ENCODE measurements around the gene FAM120A.

Gene FAM120A

DNA sequence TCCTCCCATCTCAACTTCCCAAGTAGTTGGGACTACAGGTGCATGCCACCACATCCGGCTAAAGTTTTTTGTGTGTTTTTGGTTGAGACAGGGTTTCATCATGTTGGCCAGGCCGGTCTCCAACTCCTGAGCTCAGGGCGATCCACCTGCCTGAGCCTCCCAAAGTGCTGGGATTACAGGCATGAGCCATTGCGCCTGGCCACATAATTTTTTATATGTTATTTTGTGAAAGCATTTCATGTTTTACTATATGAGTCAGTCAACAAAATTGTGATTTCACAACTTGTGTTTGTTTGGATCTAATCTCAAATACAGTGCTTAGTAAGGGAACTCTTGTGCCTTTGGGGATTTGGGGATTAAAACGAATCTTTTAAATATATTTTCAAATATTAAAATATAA lies 21.9 kb downstream of the FAM120A start:
- DNase-seq (ENCODE audit: low read depth, low spot score): no peak

DNA sequence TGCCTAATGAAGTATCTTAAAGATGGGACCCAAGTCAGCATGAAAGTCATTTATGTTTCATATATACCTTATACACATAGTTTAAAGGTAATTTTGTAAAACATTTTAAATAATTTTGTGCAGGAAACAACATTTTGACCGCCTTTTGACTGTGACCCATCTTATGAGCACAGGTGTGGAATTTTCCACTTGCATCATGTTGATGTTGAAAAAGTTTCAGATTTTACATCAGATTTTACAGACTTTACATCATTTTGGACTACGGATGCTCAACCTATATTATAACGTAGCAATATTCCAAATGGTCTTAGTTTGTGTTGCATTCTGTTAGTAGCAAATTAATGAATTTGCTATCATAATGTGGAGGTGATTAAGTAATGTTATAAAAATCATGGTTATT lies 23.6 kb downstream of the FAM120A start:
- no peak for DNase-seq (ENCODE audit: low read depth, low spot score)

DNA sequence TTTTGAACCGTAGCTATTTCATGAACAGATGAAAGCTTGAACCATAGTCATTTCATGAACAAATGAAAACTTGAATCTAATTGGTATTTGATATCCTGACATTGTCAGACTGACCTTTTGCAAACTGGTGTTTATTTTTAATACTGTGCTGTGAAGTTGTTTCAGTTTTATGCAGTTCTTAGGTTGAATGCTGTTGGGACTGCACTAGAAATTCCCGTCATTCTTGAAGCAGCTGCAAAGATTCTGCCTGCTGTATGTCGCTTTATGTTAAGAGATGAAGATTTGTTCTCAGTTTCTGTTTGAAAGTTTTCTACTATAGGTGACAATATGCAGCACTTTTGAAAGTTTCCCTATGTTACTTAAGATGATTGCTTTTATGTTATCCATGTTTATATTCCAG lies 24.4 kb downstream of the FAM120A start:
- no peak for DNase-seq (ENCODE audit: low read depth, low spot score)

DNA sequence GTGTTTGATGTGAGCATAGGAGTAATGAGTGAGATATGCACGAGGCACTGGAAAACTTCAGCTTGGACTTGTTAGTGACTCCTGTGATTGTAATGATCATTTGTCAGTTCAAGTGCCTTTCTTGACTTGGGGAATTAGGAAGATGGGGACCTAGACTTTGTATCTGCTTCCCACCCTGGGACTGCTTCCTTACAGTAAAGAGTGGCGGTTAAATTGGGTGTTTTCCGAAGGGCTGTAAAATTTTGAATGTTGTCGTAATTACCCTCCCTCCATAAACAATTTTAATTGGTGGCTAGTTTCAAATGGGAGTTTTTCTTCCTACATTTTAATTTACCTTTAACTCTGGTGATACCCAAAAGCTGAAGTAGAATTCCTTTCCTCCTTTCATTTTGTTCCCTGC lies 25.4 kb downstream of the FAM120A start:
- no peak for DNase-seq (ENCODE audit: low read depth, low spot score)

DNA sequence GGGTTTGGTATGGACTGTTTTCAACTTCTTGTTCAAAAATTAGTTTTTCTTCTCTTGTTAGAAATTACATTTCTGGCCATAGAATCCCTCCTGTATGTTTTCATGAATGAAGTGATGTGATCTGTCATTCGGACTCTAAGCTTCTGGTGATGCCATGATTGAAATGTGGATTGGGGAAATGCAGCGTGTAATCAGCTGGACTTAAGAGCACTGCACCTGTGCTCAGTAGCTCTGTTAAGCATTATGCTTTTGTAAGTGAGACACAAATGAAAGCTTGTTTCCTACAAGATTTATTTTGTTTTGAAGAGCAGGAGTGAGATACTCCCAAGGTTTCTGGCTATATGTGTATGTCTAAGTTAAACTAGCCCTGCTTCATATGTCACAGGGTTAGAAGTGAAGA lies 25.9 kb downstream of the FAM120A start:
- no peak for DNase-seq (ENCODE audit: low read depth, low spot score)

DNA sequence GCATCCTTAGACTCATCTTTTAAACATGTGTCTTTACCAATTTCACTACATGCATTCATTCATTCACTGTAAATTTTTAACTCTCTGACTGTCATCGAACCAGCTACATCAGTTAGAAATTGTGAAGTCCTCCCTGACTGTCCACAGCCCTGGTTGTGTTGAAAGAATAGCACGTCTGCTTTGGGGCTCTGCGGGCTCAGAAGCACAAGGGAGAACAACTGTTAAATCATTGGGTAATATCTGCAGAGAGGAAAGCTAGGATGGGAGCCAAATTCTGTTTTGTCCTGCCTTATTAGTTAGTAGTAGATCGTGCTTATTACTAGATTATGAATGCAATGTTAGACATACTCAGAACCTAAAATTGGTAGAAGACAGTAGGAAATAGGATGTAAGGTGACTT lies 28.2 kb downstream of the FAM120A start:
- no peak for DNase-seq (ENCODE audit: low read depth, low spot score)

DNA sequence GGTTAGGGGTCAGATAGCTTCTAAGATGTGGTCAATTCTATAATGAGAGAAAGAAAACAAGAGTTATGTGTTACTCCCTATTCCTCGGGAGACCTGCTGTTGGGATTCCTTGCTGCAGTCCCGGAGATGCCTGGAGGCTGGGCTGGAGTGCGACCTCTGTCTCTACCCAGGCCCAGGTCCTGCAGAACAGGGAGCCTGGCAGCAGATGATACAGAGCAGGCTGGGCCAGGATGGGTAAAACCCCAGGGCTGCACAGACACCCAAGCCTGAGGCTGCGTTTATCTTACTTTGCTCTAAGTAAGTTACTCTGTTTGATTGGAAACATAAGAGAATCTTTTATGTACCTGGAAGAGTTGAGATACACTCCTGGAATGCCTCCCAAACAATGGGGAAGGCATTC lies 28.8 kb downstream of the FAM120A start:
- DNase-seq (ENCODE audit: low read depth, low spot score): no peak

DNA sequence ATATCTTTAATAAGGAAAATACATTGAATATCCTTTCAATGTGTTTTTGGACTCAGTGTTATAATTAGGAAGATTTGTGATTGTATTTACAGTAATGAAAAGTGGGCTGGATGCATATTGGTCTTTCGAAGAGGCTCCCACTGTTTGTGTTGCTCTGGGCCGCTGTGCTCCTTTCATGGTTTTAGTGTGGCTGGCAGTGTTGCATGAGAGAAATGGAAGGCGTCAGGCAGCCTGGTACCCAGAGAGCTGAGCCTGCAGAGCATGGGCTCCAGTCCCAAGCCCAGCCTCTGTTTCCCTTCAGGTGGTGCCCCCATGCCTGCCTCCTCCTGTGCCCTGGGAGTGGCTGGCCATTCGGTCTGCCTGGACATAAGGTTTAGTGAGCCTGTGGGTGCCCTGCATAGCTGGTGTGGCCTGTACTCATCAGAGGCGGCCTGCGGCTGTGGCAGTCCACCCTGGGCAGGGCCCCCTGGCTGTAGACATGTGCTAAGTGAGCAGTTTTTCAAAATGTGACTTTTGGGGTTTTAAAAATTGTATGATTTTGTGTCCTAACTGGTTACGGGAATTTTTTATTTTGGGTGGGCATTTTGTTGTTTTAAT lies 29.3 kb downstream of the FAM120A start:
- no peak for DNase-seq (ENCODE audit: low read depth, low spot score)

DNA sequence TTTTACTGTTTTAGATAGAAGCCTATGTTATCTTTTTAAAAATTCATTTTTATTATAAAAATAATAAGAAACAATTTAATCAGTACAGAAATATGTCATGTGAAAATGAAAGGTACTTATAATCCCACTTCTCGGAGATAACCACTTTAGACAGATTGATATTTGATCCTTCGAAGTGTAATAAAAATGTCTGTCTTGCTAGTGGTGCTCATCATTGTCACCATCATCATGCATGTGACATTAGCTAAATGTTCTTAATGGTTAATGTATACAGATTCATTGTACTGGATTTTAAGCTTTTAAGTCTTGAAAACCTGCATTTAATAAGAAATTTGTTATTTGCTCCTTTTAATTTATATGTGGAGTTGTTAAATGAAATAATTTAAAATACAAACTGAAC lies 32.0 kb downstream of the FAM120A start:
- no peak for DNase-seq (ENCODE audit: low read depth, low spot score)

DNA sequence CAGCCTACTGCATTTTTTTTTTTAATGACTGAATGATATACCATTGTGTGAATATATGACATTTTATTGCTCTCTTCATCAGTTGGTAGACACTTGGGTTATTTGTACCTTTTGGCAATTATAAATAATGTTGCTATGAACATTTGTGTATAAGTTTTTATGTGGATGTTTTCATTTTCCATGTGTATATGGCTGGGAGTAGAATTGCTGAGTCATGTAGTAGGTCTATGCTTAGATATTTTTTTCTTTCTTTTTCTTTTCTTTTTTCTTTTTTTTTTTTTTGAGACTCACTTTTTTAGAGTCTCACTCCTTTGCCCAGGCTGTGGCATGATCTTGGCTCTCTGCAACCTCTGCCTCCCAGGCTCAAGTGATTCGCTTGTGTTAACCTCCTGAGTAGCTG lies 34.8 kb downstream of the FAM120A start:
- no peak for DNase-seq (ENCODE audit: low read depth, low spot score)

DNA sequence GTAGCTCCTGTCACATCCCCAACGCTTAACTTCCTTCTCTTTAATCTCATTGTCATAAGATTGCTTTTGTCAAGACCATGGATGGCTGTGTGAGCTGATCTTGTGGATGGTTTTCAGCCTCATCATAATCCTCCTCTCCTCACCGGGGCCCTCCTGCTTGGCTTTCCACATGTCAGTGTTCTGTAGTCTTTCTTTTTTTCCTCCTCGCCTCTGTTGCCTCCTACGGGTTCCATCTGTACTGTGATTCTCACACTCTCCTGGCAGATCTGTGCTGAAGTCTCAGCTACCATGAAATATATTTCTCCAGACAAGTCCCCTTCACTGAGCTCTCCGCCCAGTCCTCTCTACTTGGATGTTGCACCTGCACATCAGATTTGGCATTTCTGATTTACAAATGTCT lies 36.8 kb downstream of the FAM120A start:
- no peak for DNase-seq (ENCODE audit: low read depth, low spot score)

DNA sequence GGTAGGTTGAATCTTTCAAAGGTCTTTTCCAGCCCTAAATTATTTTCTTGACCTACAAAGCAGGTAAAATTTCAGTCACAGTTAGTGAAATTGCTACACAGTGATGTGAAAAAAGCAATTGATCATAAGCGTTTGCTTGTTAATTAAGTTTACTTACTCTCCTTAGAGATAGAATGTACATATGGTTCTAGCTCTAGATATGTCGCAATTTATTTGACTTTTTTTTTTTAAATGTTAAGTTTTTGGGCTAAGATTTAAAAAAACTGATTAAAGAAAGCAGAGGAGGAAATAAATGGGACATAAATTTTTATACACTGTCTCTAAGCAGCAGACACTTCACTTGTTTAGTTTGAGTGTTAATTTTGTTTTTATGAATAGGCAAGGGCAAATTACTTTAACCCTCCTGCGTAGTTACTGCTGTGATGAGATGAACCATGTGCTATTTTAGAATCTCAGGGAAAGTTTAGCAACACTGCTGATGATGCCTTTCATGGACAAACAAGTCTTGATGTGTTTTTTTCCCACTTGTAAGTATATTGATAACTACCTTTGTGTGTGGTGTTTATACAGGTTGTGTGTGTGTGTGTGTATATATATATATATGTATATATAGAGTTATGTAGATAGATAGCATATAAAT lies 40.2 kb downstream of the FAM120A start:
- DNase-seq (ENCODE audit: low read depth, low spot score): no peak

DNA sequence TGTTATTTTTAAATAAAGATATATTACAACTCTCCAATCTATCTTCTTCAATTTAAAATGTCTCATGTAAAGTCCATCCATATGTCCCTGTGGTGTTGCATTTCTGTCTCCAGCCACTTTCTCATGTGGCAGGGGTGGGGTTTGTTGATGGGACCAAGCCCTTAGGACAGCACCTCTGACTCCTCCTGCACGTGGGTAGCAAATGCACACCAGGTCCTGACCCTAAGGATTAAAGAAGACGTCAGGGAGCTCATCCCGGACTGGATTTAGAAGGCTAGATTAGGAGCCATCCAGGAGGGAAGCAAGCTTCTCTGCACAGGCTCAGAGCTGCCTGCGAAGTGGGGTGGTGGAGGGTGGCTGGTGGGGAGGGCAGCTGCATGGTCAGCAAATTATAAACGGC lies 40.8 kb downstream of the FAM120A start:
- DNase-seq (ENCODE audit: low read depth, low spot score): no peak

DNA sequence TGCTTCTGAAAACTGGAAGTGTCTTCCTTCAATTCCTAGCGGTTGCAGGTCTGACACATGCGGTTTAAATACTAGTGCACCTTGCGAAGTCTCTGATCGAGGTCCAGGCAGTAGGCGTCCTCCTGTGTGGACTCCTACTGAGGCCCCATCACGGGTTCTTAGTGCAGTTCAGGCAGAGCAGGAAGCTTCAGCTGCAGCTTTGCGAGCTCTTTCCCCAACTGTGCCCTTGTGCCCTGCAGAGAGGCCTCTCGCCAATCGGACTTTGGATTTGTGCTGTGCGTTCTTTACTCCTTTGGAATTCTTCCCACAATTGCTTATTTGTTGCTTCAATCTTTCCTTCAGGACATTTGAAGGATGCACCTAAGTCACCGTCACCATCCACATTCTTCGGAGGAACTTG lies 42.5 kb downstream of the FAM120A start:
- no peak for DNase-seq (ENCODE audit: low read depth, low spot score)

DNA sequence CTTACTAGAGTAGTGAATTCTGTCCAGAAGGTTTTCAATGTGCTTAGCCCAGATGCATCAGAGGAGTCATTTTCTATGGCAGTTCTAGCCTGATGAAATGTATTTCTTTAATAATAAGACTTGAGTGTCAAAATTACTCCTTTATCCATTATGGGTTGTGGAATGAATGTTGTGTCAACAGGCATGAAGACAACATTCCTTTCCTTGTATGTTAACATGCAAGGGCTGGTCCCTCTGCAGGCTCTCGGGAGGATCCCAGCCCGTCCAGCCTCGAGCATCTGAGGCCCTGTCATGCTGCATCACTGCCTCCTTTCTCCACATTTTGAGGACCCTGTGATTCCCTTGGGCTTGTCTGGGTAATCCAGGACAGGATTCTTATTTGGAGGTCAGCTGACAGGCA lies 44.8 kb downstream of the FAM120A start:
- no peak for DNase-seq (ENCODE audit: low read depth, low spot score)

DNA sequence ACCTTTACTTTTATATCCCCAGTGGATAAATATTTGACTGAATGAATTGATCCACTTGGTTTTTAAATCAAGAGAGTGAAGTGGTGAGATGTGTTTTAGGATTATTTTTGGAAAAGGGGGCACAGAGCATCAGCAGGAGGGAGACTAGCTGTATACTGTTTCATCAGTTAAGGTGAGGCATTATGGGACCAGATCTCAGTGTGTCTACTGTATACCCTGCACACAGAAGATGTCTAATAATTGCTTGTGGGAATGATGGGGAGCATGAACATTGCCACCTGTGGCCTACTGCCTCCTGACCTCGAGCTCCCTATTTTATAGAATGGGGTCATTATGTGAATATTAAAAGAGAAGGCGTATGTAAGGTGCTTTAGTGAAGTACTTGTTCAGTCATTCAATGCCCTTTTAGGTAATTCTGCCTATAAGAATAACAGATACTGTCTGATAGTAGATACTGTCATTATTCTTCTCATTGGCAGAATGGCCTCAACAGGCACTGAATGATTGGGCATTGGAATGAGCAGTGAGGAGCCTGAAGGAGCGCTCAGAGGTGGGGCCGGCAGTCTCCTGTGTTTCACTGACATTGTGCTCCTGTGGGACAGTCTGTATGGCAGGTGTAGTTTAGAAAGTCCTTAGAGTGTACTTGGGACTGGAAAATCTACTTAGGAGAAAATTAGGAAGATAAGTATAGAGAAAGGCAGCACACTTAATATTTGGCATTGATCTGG lies 49.2 kb downstream of the FAM120A start:
- DNase-seq (ENCODE audit: low read depth, low spot score): no peak

DNA sequence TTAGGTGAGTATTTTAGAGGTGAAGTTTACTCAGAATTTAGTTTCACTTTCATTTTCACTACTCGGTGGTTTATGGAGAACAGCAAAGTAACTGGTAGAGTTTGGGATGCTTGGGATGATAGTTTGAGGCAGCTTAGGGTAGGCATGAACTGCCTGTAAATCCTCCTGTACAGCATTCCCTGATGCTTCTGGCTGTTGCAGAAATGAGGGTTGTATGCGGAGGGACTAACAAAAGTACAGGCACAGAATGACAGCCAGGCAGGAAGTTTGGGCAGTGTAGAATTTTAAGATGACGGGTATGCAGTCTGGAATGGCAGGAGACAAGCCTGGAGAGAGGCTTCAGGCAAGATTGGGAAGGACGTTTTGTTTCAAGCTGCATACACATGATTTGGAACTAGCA lies 49.9 kb downstream of the FAM120A start:
- DNase-seq (ENCODE audit: low read depth, low spot score): no peak

DNA sequence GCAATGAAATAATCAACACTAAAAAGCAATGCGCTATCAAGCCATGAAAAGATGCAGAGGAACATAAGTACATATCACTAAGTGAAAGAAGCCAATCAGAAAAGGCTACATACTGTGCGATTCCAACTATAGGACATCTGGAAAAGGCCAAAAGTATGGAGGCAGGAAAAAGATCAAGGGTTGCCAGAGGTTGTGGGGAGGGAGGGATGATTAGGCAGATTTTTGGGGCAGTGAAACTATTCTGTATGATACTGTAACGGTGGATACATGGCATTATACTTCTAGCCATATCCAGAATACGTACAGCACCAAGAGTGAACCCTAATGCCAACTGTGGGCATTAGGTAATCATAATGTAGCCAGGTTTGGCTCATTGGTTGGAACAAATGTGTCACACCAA lies 51.9 kb downstream of the FAM120A start:
- DNase-seq (ENCODE audit: low read depth, low spot score): no peak

DNA sequence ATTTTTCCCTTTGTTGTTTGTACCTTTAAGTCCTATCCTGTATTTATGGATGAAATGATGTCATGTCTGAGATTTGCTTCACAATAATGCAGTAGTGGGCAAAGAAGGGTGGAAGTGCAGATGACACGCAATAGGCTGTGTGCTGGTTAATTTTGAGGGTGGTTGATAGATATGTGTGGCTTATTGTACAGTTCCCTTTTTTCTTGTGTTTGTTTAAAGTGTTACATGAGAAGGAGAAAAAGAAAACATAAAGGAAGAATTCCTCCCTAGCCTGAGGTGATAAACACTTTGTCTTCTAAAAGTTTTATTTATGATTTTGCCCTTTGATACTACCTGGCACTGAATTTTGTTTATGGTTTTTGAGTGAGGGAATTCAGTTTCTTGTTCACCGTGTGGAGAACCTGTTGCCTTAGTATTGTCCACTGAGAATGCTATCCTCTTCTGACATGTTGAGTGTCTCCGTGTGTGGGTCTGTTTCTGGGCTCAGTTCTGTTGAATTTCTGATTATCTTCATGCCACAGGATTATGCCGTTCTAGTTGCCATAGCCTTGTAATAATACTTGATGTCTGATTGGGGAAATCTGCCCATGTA lies 54.2 kb downstream of the FAM120A start:
- DNase-seq (ENCODE audit: low read depth, low spot score): no peak

DNA sequence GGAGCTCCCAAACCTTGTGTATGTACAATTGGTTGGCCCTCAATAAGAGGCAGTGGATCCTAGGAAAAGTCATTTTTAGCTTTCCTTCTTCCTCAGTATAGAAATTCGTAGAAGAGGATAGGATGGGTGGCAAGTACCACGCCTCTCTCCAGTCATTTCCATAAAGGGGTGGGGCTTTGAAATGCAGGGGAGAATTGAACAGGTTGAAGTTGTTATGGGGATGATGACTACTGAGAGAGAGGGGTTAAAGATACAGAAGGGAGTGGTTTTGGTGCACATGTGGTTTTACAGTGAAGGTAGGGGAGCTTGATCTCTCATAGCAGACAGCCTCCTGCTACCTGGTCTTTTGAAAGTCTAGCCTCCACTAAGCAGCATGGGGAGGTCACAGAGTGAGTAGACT lies 56.3 kb downstream of the FAM120A start:
- DNase-seq (ENCODE audit: low read depth, low spot score): no peak

DNA sequence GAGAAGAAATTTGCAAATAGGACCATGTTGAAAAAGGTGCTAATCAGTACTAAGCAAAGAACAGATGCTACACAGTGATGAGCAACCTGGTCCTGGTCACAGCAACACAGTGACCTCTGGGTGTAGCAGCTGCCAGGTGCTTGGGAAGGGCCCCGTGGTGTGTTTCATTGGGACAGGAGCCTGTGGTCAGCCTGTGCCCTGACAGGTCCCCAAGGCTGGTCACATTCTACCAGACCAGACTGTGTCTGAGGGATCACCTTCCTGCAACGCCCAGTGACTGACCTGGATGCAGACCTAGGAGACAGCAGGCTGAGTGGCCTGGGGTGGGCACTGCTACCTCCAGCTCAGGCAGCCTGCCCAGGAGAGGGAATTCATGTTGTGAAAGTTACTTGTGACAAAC lies 56.7 kb downstream of the FAM120A start:
- no peak for DNase-seq (ENCODE audit: low read depth, low spot score)

DNA sequence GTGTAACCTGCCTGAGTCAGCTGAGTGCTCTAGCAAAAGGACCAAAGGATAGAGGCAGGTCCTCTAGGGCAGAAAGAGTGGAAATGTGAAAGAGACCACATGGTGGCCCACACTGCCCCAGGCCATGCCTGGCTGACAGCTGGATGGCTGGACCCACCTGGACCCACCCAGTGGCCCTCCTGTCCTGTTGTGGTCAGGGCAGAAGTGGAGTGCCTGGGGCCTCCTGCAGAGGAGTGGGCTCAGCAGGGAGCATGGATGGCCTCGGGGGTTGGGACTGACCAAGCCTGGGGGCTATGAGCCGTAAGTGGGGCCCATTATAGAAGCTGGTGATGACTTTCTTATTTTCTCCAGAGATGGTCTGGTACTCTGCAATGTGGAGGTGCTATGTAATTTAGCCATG lies 57.6 kb downstream of the FAM120A start:
- DNase-seq (ENCODE audit: low read depth, low spot score): no peak

DNA sequence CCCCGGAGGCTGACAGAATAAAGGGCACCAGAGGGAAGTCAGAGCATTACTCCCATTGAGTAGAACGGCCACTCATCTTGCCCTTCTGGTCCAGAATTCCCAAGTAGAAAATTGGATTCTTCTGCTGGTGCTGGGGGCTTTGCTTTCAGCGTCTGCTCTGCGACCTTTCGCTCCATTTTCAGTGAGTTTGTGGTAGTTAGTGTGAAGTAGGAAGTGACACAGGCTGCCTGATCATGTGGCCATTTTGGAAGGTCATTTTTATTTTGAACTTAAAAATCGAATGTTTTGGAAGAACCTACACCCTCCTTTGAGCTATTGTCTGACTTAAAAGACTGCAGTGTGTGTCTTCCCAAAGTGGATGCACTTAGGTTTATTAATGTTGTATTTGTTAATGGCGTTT lies 58.6 kb downstream of the FAM120A start:
- no peak for DNase-seq (ENCODE audit: low read depth, low spot score)
